HUES64 (cell line): Measurements from ENCODE around the gene CXXC1. TPM values are rescaled to one million over a fixed set of nuclear protein-coding genes. Genes with fewer than 3 reads are reported as not detected.

ENCODE experiments used
- H3K27ac ChIP-seq: 2 replicates; pipeline ENCODE4 v1.7.0; 2013; ENCODE audit warnings: low read depth, low read length, inconsistent platforms
- H3K27me3 ChIP-seq: 2 replicates; pipeline ENCODE4 v1.6.1; 2013; ENCODE audit warnings: mild to moderate bottlenecking, low read length; ENCODE audit not compliant: insufficient read depth
- H3K36me3 ChIP-seq: 2 replicates; pipeline ENCODE4 v1.6.1; 2013; ENCODE audit warnings: mild to moderate bottlenecking, low read length; ENCODE audit not compliant: insufficient read depth
- H3K4me1 ChIP-seq: 2 replicates; pipeline ENCODE4 v1.6.1; 2013; ENCODE audit warnings: mild to moderate bottlenecking, low read length, moderate library complexity; ENCODE audit not compliant: insufficient read depth
- H3K4me3 ChIP-seq: 2 replicates; pipeline ENCODE4 v1.5.1; 2013; ENCODE audit warnings: mild to moderate bottlenecking, low read length, moderate library complexity
- H3K9ac ChIP-seq: 2 replicates; pipeline ENCODE4 v1.6.1; 2013; ENCODE audit warnings: mild to moderate bottlenecking, low read depth, low read length
- H3K9me3 ChIP-seq: 2 replicates; pipeline ENCODE4 v1.6.1; 2013; ENCODE audit warnings: low read depth, low read length; ENCODE audit not compliant: insufficient read depth
- WGBS: fragments of 150-250, 120-280 bp; methylation state at CpG from one replicate; pipeline ENCODE4 v1.1.7; 2013; ENCODE audit warnings: missing lambda C conversion rate; 5-methylcytosine and 5-hydroxymethylcytosine counted together
- polyA plus RNA-seq, 2 experiments: library from polyadenylated mRNA; stranded (reverse); fragments of 50-300 nt; gene quantifications; one replicate each; pipeline ENCODE4 v1.2.3, GENCODE V29; 2013

CXXC1 gene
- 58.0 TPM for polyA plus RNA-seq (2013, experiment 1 of 2)
- polyA plus RNA-seq (2013, experiment 2 of 2): 49.4 TPM

GRCh38 chr18:50287441-50288347 lies at the start of gene CXXC1:
CXXC1 (minus strand) TSS chr18:50287692; CDS start chr18:50287589, 103 bp downstream.
- H3K9me3 ChIP-seq: no peaks in the 10 kb centered on the region
- H3K36me3 ChIP-seq: peaks cover 32% of the 10 kb centered on the region
- no peaks in the 10 kb centered on the region for H3K4me1 ChIP-seq
- no peaks in the 10 kb centered on the region for H3K27me3 ChIP-seq
- peak within 1 kb of the TSS; percentile 59 for H3K9ac ChIP-seq
- under 1% methylated on average over 76 of the region's 76 CpGs for WGBS
- H3K27ac ChIP-seq: no peak within 1 kb of the TSS
- H3K4me3 ChIP-seq: peak within 1 kb of the TSS; percentile 82

GRCh38 chr18:50334546-50335152 lies 47.2 kb upstream of the CXXC1 start:
- no peaks in the 10 kb centered on the region for H3K36me3 ChIP-seq
- no peaks in the 10 kb centered on the region for H3K27me3 ChIP-seq
- H3K4me3 ChIP-seq: no peak overlapping the region
- no peak overlapping the region for H3K27ac ChIP-seq
- H3K9ac ChIP-seq: no peak overlapping the region
- H3K4me1 ChIP-seq: peaks cover 3% of the 10 kb centered on the region; the same call in 1 of the 2 replicates
- 84% methylated on average over 7 of the region's 7 CpGs for WGBS
- H3K9me3 ChIP-seq: peaks cover 12% of the 10 kb centered on the region

GRCh38 chr18:50331691-50332090 lies 44.2 kb upstream of the CXXC1 start:
- Histone ChIP-seq H3K36me3 (no peaks in the 10 kb centered on the region), H3K9ac (no peak overlapping the region), H3K27me3 (no peaks in the 10 kb centered on the region), H3K9me3 (peaks cover 12% of the 10 kb centered on the region), H3K27ac (no peak overlapping the region), H3K4me3 (no peak overlapping the region), H3K4me1 (no peaks in the 10 kb centered on the region; the same call in 1 of the 2 replicates)
- WGBS: 77% methylated on average over 1 of the region's 1 CpG

GRCh38 chr18:50330176-50330575 lies 42.7 kb upstream of the CXXC1 start:
- no peaks in the 10 kb centered on the region; the same call in 1 of the 2 replicates for H3K27me3 ChIP-seq
- H3K4me1 ChIP-seq: no peaks in the 10 kb centered on the region
- no peak overlapping the region for H3K9ac ChIP-seq
- no peak overlapping the region for H3K27ac ChIP-seq
- H3K4me3 ChIP-seq: no peak overlapping the region
- H3K9me3 ChIP-seq: peaks cover 12% of the 10 kb centered on the region
- H3K36me3 ChIP-seq: no peaks in the 10 kb centered on the region

GRCh38 chr18:50327983-50328382 lies 40.5 kb upstream of the CXXC1 start:
- Histone ChIP-seq H3K4me3 (no peak overlapping the region), H3K36me3 (no peaks in the 10 kb centered on the region), H3K27ac (no peak overlapping the region), H3K9ac (no peak overlapping the region), H3K9me3 (peaks cover 12% of the 10 kb centered on the region), H3K4me1 (no peaks in the 10 kb centered on the region), H3K27me3 (no peaks in the 10 kb centered on the region; the same call in 1 of the 2 replicates)
- 95% methylated on average over 3 of the region's 3 CpGs for WGBS

GRCh38 chr18:50320719-50321118 lies 33.2 kb upstream of the CXXC1 start:
- Histone ChIP-seq H3K9me3 (no peaks in the 10 kb centered on the region), H3K27ac (no peak overlapping the region), H3K9ac (no peak overlapping the region), H3K4me3 (no peak overlapping the region; the same call in 1 of the 2 replicates), H3K27me3 (0 out of 2 replicates have a peak, but pooled peaks cover 2% of the 10 kb centered on the region), H3K36me3 (no peaks in the 10 kb centered on the region), H3K4me1 (peaks cover 11% of the 10 kb centered on the region)
- 58% methylated on average over 3 of the region's 5 CpGs for WGBS

- Histone ChIP-seq H3K27ac (no peak overlapping the region), H3K9me3 (no peaks in the 10 kb centered on the region), H3K4me1 (0 out of 2 replicates have a peak, but pooled peaks cover 1% of the 10 kb centered on the region), H3K4me3 (no peak overlapping the region), H3K27me3 (peaks cover 7% of the 10 kb centered on the region; the same call in 1 of the 2 replicates), H3K36me3 (no peaks in the 10 kb centered on the region), H3K9ac (no peak overlapping the region)
- WGBS: 77% methylated on average over 5 of the region's 5 CpGs
These were observed 27.8 kb upstream of the CXXC1 start for GRCh38 chr18:50315100-50315871.

GRCh38 chr18:50313873-50314460 lies 26.5 kb upstream of the CXXC1 start:
- Histone ChIP-seq H3K4me1 (no peaks in the 10 kb centered on the region), H3K9ac (no peak overlapping the region), H3K27me3 (peaks cover 7% of the 10 kb centered on the region), H3K27ac (no peak overlapping the region), H3K36me3 (no peaks in the 10 kb centered on the region), H3K9me3 (no peaks in the 10 kb centered on the region), H3K4me3 (no peak overlapping the region)
- 88% methylated on average over 2 of the region's 2 CpGs for WGBS

- no peak overlapping the region for H3K9ac ChIP-seq
- WGBS: 92% methylated on average over 2 of the region's 2 CpGs
- H3K36me3 ChIP-seq: no peaks in the 10 kb centered on the region
- no peak overlapping the region for H3K4me3 ChIP-seq
- peaks cover 16% of the 10 kb centered on the region for H3K27me3 ChIP-seq
- no peak overlapping the region for H3K27ac ChIP-seq
- no peaks in the 10 kb centered on the region for H3K9me3 ChIP-seq
- H3K4me1 ChIP-seq: no peaks in the 10 kb centered on the region
These were observed 25.6 kb upstream of the CXXC1 start for GRCh38 chr18:50313031-50313607.

GRCh38 chr18:50312296-50313030 lies 25.0 kb upstream of the CXXC1 start:
- no peaks in the 10 kb centered on the region for H3K9me3 ChIP-seq
- no peak overlapping the region for H3K27ac ChIP-seq
- no peak overlapping the region for H3K4me3 ChIP-seq
- H3K4me1 ChIP-seq: no peaks in the 10 kb centered on the region
- peaks cover 18% of the 10 kb centered on the region for H3K27me3 ChIP-seq
- H3K36me3 ChIP-seq: no peaks in the 10 kb centered on the region
- H3K9ac ChIP-seq: no peak overlapping the region
- WGBS: 88% methylated on average over 7 of the region's 7 CpGs
